Measurements from ENCODE around the gene CLDN9. TPM values are rescaled to one million over a fixed set of nuclear protein-coding genes. Genes with fewer than 3 reads are reported as not detected.

CLDN9 gene
- total and polyA plus RNA-seq, 10 donors: 0.06 to 1.7 (median 0.44) TPM

GRCh38 chr16:2987833-2988232 lies 24.9 kb upstream of the CLDN9 start:
- peaks cover 0 to 53% (median 3%) of the 10 kb centered on the region in 7 donors for H3K27me3 ChIP-seq (replicated peaks in 1 of 7)
- H3K36me3 ChIP-seq: no peaks in the 10 kb centered on the region
- 75 to 89% (median 82%) methylated on average over 6 to 8 of the region's 8 CpGs; no CpG with 5 or more reads in 1 of the 5 donors for WGBS, 5 donors
- no peaks in the 10 kb centered on the region for H3K9me3 ChIP-seq
- intact Hi-C loops (cut with DNase I; ENCODE audit: low total_unique reads): no loop called here
- H3K4me1 ChIP-seq: peaks cover 8 to 36% (median 16%) of the 10 kb centered on the region in 6 donors
- no peak overlapping the region for H3K27ac ChIP-seq
- TF ChIP-seq CTCF (IDR thresholded peaks at IDR 0.05 in 8 of 11, conservative IDR thresholded peaks at IDR 0.05 in 3 of 11): no peak
- no peak for TF ChIP-seq POLR2AphosphoS5 (IDR thresholded peaks at IDR 0.05)
- TF ChIP-seq POLR2A (IDR thresholded peaks at IDR 0.05): no peak
- H3K4me3 ChIP-seq: no peak overlapping the region
- DNase-seq: no peak

- 55 to 81% (median 75%) methylated on average over 5 to 8 of the region's 8 CpGs for WGBS, 5 donors
- no peak for DNase-seq
- TF ChIP-seq POLR2A (IDR thresholded peaks at IDR 0.05) (no peak), POLR2AphosphoS5 (IDR thresholded peaks at IDR 0.05) (no peak), CTCF (IDR thresholded peaks at IDR 0.05 in 8 of 11, conservative IDR thresholded peaks at IDR 0.05 in 3 of 11) (no peak)
- H3K27me3 ChIP-seq (replicated peaks in 1 of 7): peaks cover 0 to 53% (median 3%) of the 10 kb centered on the region in 7 donors
- intact Hi-C loops (cut with DNase I; ENCODE audit: low total_unique reads): no loop called here
- no peak overlapping the region for H3K27ac ChIP-seq
- no peaks in the 10 kb centered on the region for H3K9me3 ChIP-seq
- H3K36me3 ChIP-seq: no peaks in the 10 kb centered on the region
- H3K4me3 ChIP-seq: no peak overlapping the region
- H3K4me1 ChIP-seq: peaks cover 3 to 28% (median 9%) of the 10 kb centered on the region in 6 donors
Measured at GRCh38 chr16:2988590-2989099, 24.1 kb upstream of the CLDN9 start.

GRCh38 chr16:2990891-2991290 lies 21.8 kb upstream of the CLDN9 start:
- TF ChIP-seq POLR2A (IDR thresholded peaks at IDR 0.05): no peak
- no peak for TF ChIP-seq CTCF (IDR thresholded peaks at IDR 0.05 in 8 of 11, conservative IDR thresholded peaks at IDR 0.05 in 3 of 11)
- TF ChIP-seq POLR2AphosphoS5 (IDR thresholded peaks at IDR 0.05): no peak
- Histone ChIP-seq H3K27ac (no peak overlapping the region), H3K4me1 (peaks cover 0 to 6% (median under 1%) of the 10 kb centered on the region in 6 donors), H3K4me3 (no peak overlapping the region), H3K36me3 (no peaks in the 10 kb centered on the region), H3K27me3 (replicated peaks in 1 of 7) (peaks cover 0 to 44% (median 3%) of the 10 kb centered on the region in 7 donors), H3K9me3 (no peaks in the 10 kb centered on the region)
- intact Hi-C loops (cut with DNase I; ENCODE audit: low total_unique reads): no loop called here
- 57 to 91% (median 74%) methylated on average over 8 to 10 of the region's 10 CpGs for WGBS, 5 donors
- DNase-seq: no peak

GRCh38 chr16:2991566-2992261 lies 21.0 kb upstream of the CLDN9 start:
- TF ChIP-seq POLR2AphosphoS5 (IDR thresholded peaks at IDR 0.05): no peak
- no peak for TF ChIP-seq CTCF (IDR thresholded peaks at IDR 0.05 in 8 of 11, conservative IDR thresholded peaks at IDR 0.05 in 3 of 11)
- TF ChIP-seq POLR2A (IDR thresholded peaks at IDR 0.05): no peak
- H3K4me3 ChIP-seq: no peak overlapping the region
- H3K36me3 ChIP-seq: no peaks in the 10 kb centered on the region
- H3K27ac ChIP-seq: no peak overlapping the region
- intact Hi-C loops (cut with DNase I; ENCODE audit: low total_unique reads): no loop called here
- no peaks in the 10 kb centered on the region for H3K4me1 ChIP-seq
- 81 to 88% (median 82%) methylated on average over 11 to 12 of the region's 12 CpGs for WGBS, 5 donors
- no peak for DNase-seq
- no peaks in the 10 kb centered on the region for H3K9me3 ChIP-seq
- H3K27me3 ChIP-seq (replicated peaks in 1 of 7): peaks cover 0 to 42% (median 3%) of the 10 kb centered on the region in 7 donors

Data from spleen (tissue), 11 donors.